Coronary artery (tissue), 2 donors: ENCODE results near the gene TENM3.

Experiments
- DNase-seq: peaks from one replicate; pipeline ENCODE4 v3.0.0-alpha.2; 2017; ENCODE audit warnings: low spot score
- H3K27ac ChIP-seq, 2 donors: fragments of 200-600 bp; sonication (generic); one replicate each; pipeline ENCODE4 v1.5.1; 2016 to 2019
- H3K4me3 ChIP-seq: fragments of 200-600 bp; sonication (generic); 2 replicates; pipeline ENCODE4 v1.5.1; 2016; ENCODE audit warnings: mild to moderate bottlenecking, moderate library complexity
- CTCF ChIP-seq: fragments of 200-600 bp; sonication (generic); IDR thresholded peaks from one replicate; pipeline ENCODE4 v1.5.1; 2019; ENCODE audit warnings: antibody characterized with exemption

Gene TENM3

GRCh38 chr4:182354106-182354505, 110.9 kb downstream of the TENM3 start:
- no peak overlapping the region for H3K27ac ChIP-seq
- no peak for DNase-seq
- no peak overlapping the region for H3K4me3 ChIP-seq
- TF ChIP-seq CTCF, result no peak

- Histone ChIP-seq H3K4me3 (no peak overlapping the region), H3K27ac (no peak overlapping the region)
- no peak for DNase-seq
- TF ChIP-seq CTCF, result no peak
Observed at GRCh38 chr4:182354867-182355266, 111.7 kb downstream of the TENM3 start.

GRCh38 chr4:182367153-182367552, 124.0 kb downstream of the TENM3 start:
- H3K4me3 ChIP-seq, result no peak overlapping the region
- TF ChIP-seq CTCF, result no peak
- DNase-seq, result no peak
- no peak overlapping the region for H3K27ac ChIP-seq

- TF ChIP-seq CTCF, result no peak
- H3K27ac ChIP-seq, result no peak overlapping the region
- H3K4me3 ChIP-seq, result no peak overlapping the region
- no peak for DNase-seq
Observed at GRCh38 chr4:182369211-182369610, 126.0 kb downstream of the TENM3 start.

- Histone ChIP-seq H3K27ac (no peak overlapping the region), H3K4me3 (no peak overlapping the region)
- DNase-seq, result no peak
- no peak for TF ChIP-seq CTCF
Observed at GRCh38 chr4:182370491-182370890, 127.3 kb downstream of the TENM3 start.

GRCh38 chr4:182380771-182381181, 137.6 kb downstream of the TENM3 start:
- Histone ChIP-seq H3K4me3 (no peak overlapping the region), H3K27ac (no peak overlapping the region)
- no peak for DNase-seq
- TF ChIP-seq CTCF, result no peak

- no peak for DNase-seq
- H3K27ac ChIP-seq, result no peak overlapping the region
- H3K4me3 ChIP-seq, result no peak overlapping the region
- TF ChIP-seq CTCF, result no peak
Observed at GRCh38 chr4:182382941-182383340, 139.7 kb downstream of the TENM3 start.
